GM18505 (cell line): ENCODE data around the gene HS3ST4.

Experiments used
- ATAC-seq: cut with Tn5 transposase; IDR thresholded peaks from one replicate; pipeline ENCODE4 v1.9.1; 2021; ENCODE audit not compliant: unreplicated experiment
- POLR2A ChIP-seq: IDR thresholded peaks from 4 replicates; pipeline ENCODE4 v1.6.1; 2011; ENCODE audit warnings: borderline replicate concordance; ENCODE audit not compliant: insufficient read depth, insufficient read length; ENCODE audit errors: extremely low read depth

Gene HS3ST4

DNA sequence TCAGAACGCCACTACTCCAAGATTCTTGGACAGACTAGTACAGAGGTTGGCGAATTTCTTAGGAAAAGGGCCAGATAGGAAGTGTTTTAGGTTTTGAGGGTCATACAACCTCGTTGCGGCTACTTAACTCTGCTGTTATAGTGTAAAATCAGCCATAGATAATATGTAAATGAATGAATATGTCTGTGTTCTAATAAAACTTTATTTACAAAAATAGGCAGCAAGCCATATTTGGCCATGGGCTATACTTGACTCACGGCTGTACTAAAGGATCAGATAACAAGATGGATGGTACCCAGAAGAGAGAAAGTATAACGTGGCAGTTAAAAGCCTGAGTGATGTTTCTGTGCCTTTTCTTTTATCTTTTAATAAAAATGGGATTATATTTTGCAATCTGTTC lies 125.5 kb downstream of the HS3ST4 start:
- ATAC-seq = no peak
- no peak for TF ChIP-seq POLR2A

GRCh38 chr16:25817876-25818275 lies 126.1 kb downstream of the HS3ST4 start:
- no peak for TF ChIP-seq POLR2A
- no peak for ATAC-seq

- ATAC-seq = no peak
- no peak for TF ChIP-seq POLR2A
Observed at GRCh38 chr16:25823891-25824290, 132.1 kb downstream of the HS3ST4 start.

GRCh38 chr16:25827709-25828108 lies 135.9 kb downstream of the HS3ST4 start:
- ATAC-seq = no peak
- TF ChIP-seq POLR2A = no peak

GRCh38 chr16:25828510-25828909 lies 136.8 kb downstream of the HS3ST4 start:
- TF ChIP-seq POLR2A = no peak
- ATAC-seq = no peak

- no peak for ATAC-seq
- no peak for TF ChIP-seq POLR2A
Observed at GRCh38 chr16:25832291-25832690, 140.5 kb downstream of the HS3ST4 start.

- TF ChIP-seq POLR2A = no peak
- no peak for ATAC-seq
Observed at GRCh38 chr16:25834101-25834500, 142.3 kb downstream of the HS3ST4 start.

- ATAC-seq = no peak
- TF ChIP-seq POLR2A = no peak
Observed at GRCh38 chr16:25835126-25835525, 143.4 kb downstream of the HS3ST4 start.

DNA sequence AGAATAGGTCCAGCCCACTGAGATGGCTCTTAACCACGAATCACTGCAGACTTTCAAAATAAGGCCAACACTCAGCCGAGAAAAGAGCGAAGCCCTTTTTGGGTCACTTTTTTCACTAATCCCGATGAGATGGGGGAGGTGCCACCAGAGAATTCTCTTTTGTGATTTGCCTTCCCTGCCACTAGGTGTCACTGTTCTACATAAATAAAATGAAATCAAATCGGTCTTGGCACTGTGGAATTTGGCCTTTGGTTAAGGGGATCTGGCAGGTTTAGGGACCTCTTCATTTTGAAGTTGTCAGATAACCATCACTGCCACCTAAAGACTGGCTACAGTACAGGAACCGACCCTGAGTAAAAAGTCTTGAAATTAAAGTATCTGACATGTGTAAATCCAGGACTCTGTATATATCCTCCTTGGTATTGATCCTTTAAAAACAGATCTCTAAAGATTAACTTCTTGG lies 147.0 kb downstream of the HS3ST4 start:
- ATAC-seq = no peak
- no peak for TF ChIP-seq POLR2A

- no peak for ATAC-seq
- no peak for TF ChIP-seq POLR2A
Observed at GRCh38 chr16:25841761-25842160, 150.0 kb downstream of the HS3ST4 start.

- no peak for TF ChIP-seq POLR2A
- ATAC-seq = no peak
Observed at GRCh38 chr16:25845901-25846300, 154.1 kb downstream of the HS3ST4 start.

- no peak for ATAC-seq
- no peak for TF ChIP-seq POLR2A
Observed at GRCh38 chr16:25854141-25854540, 162.4 kb downstream of the HS3ST4 start.

DNA sequence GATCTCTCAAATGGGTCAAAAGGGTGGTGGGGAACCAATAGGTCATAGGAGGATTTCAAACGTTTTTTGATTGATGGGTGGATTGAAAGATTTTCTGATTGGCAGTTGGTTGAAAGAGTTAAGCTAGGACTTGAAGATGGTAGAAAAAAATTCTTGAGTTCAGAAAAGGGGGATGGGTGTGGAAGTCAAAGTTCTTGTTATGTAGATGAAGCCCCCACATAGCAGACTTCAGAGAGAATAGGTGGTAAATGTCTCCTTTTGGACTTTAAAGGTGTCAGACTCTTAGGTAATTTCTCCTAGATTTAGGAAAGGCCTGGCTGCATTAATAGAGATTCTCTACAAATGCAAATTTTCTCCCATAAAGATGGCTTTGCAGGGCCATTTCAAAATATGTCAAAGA lies 163.3 kb downstream of the HS3ST4 start:
- no peak for ATAC-seq
- no peak for TF ChIP-seq POLR2A

- no peak for ATAC-seq
- no peak for TF ChIP-seq POLR2A
Observed at GRCh38 chr16:25855818-25856217, 164.1 kb downstream of the HS3ST4 start.

DNA sequence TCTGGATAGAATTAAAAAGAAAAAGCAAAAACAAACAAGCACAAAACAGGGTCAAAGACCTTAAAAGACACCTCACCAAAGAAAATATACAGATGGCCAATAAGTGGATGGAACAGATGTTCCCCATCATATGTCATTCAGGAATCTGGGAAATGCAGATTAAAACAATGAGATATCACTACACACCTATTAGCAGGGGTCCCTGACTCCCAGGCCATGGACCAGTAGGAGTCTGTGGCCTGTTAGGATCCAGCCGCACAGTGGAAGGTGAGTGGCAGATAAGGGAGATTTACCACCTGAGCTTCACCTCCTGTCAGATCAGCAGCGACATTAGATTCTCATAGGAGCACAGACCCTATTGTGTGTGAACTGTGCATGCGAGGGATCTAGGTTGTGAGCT lies 167.9 kb downstream of the HS3ST4 start:
- no peak for ATAC-seq
- TF ChIP-seq POLR2A = no peak
